A673 (cell line): Measurements from ENCODE around the gene INPP1.

Source experiments
- EZH2 ChIP-seq: fragments of 200-600 bp; sonication (generic); IDR thresholded peaks from 2 replicates; pipeline ENCODE4 v1.6.1; 2017; ENCODE audit warnings: borderline replicate concordance, low read depth, mild to moderate bottlenecking, mixed read lengths, antibody characterized with exemption, low read length; ENCODE audit not compliant: poor library complexity, severe bottlenecking
- TF ChIP-seq, protein P1 (sequence below): fragments of 300-800, 200-600 bp; sonication (generic); conservative IDR thresholded peaks from 2 replicates; pipeline ENCODE4 v1.5.1; 2017; ENCODE audit warnings: low read depth, mild to moderate bottlenecking, antibody characterized with exemption, low read length, moderate library complexity, mixed read lengths

DNA sequence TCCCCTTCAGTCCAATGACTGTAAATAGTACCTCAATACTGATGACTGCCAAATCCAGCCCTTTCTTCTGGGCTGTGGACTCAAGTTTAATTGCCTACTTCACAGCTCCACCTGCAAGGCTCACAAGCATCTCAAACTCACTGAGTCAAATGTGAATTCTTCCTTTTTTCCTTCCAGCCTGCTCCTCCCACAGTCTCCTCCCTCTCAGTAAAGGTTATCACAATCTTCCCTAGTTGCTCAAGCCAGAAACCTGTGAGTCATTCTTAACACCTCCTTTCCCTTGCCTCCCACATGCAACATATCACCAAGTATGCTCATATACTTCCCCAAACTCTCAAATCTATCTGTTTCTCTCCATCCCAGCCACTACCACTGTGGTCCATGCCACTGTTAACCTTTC lies 61.1 kb downstream of the INPP1 start:
- TF ChIP-seq, protein P1, sequence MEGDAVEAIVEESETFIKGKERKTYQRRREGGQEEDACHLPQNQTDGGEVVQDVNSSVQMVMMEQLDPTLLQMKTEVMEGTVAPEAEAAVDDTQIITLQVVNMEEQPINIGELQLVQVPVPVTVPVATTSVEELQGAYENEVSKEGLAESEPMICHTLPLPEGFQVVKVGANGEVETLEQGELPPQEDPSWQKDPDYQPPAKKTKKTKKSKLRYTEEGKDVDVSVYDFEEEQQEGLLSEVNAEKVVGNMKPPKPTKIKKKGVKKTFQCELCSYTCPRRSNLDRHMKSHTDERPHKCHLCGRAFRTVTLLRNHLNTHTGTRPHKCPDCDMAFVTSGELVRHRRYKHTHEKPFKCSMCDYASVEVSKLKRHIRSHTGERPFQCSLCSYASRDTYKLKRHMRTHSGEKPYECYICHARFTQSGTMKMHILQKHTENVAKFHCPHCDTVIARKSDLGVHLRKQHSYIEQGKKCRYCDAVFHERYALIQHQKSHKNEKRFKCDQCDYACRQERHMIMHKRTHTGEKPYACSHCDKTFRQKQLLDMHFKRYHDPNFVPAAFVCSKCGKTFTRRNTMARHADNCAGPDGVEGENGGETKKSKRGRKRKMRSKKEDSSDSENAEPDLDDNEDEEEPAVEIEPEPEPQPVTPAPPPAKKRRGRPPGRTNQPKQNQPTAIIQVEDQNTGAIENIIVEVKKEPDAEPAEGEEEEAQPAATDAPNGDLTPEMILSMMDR, result no peak
- TF ChIP-seq EZH2, result no peak
